ENCODE results near the gene PHGDH. TPM values are rescaled to one million over a fixed set of nuclear protein-coding genes. Genes with fewer than 3 reads are reported as not detected.

The PHGDH gene
- total and polyA plus RNA-seq, 2 experiments from 2014 or later = 257 to 298 TPM

DNA sequence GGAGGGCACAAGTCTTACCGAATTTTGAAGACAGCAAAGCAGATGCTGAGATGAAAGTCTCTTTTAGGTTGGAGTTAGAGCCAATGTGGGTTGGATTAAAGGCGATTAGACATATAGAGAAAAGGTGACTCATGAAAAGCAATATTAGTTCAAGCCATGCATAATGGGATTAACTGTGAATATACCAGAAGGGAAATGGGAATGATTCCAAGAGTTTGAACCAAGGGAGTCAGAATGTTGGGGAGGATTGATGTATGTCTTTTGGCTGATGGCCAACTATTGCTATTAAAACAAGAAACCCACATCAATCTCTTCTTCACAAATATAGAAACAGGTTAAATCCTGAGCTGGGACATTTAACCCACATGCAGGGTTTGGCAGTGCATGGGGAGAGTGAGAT is 55.8 kb downstream of the PHGDH start:
- no peak overlapping the region for H3K4me3 ChIP-seq
- H3K79me2 ChIP-seq (ENCODE audit: insufficient read depth) = no peaks in the 10 kb centered on the region
- no peaks in the 10 kb centered on the region for H3K9me3 ChIP-seq (ENCODE audit: low read depth)
- no peaks in the 10 kb centered on the region for H3F3A ChIP-seq (ENCODE audit: insufficient read depth)
- H3K9me2 ChIP-seq (ENCODE audit: insufficient read depth) = no peaks in the 10 kb centered on the region
- H2AFZ ChIP-seq = no peak overlapping the region
- no peaks in the 10 kb centered on the region for H3K4me1 ChIP-seq (ENCODE audit: insufficient read depth)
- WGBS, 2 experiments (ENCODE audit: low coverage in 1 of 2, low lambda C conversion rate in 2 of 2, missing lambda C conversion rate in 2 of 2) = 54 to 55% methylated on average over 2 of the region's 2 CpGs
- H3K9ac ChIP-seq = no peak overlapping the region
- H3K27me3 ChIP-seq (replicated peaks; ENCODE audit: insufficient read depth) = no peaks in the 10 kb centered on the region
- no peaks in the 10 kb centered on the region for H3K36me3 ChIP-seq (ENCODE audit: low read depth)
- H4K20me1 ChIP-seq (ENCODE audit: insufficient read depth) = no peaks in the 10 kb centered on the region
- in situ Hi-C loops (cut with MboI) = no loop called here
- no peak for TF ChIP-seq EZH2 (IDR thresholded peaks at IDR 0.05; ENCODE audit: insufficient read depth, poor library complexity, severe bottlenecking)
- no peak for TF ChIP-seq EZH2phosphoT487 (IDR thresholded peaks at IDR 0.05; ENCODE audit: insufficient read depth, low read depth)
- peak; percentile 10 for DNase-seq
- H3K4me2 ChIP-seq (ENCODE audit: unreplicated experiment) = no peak overlapping the region
- no peak overlapping the region for H3K27ac ChIP-seq

DNA sequence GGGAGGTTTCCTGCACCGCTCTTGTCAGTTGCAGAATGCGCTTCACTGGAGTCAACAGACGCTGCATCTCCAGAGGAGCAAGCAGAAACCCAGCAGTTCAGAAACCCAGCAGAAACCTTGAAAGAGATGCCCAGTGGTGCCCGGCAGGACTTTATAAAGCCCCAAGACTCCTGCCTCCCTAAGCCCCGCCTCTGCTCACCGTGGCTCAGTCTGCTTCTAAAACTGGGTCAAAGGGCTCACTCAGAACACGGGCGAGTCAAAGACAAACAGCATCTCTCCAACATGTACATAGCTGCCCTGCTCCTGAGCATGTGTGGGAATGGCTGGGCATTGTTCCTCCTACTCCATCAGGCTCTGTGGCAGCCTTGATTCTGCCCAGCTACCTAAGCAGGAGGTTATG is 57.0 kb downstream of the PHGDH start, which contains the start of gene HMGCS2:
TSS of gene HMGCS2 (minus strand) at position 128 of the 400 bp plus-strand sequence. CDS start at position 67, 61 bp downstream.
- TF ChIP-seq EZH2phosphoT487 (IDR thresholded peaks at IDR 0.05; ENCODE audit: insufficient read depth, low read depth) = no peak
- H3K4me3 ChIP-seq = no peak within 1 kb of the TSS
- no peak within 1 kb of the TSS for H3K27ac ChIP-seq
- H3K9me3 ChIP-seq (ENCODE audit: low read depth) = no peaks in the 10 kb centered on the region
- H3K36me3 ChIP-seq (ENCODE audit: low read depth) = no peaks in the 10 kb centered on the region
- peaks cover 8% of the 10 kb centered on the region for H3K4me1 ChIP-seq (ENCODE audit: insufficient read depth)
- no peaks in the 10 kb centered on the region for H4K20me1 ChIP-seq (ENCODE audit: insufficient read depth)
- 0 out of 2 replicates have a peak, but pooled peaks cover 1% of the 10 kb centered on the region for H3F3A ChIP-seq (ENCODE audit: insufficient read depth)
- H3K4me2 ChIP-seq (ENCODE audit: unreplicated experiment) = no peak within 1 kb of the TSS
- no peak for DNase-seq
- no peaks in the 10 kb centered on the region for H3K9me2 ChIP-seq (ENCODE audit: insufficient read depth)
- no peaks in the 10 kb centered on the region for H3K27me3 ChIP-seq (replicated peaks; ENCODE audit: insufficient read depth)
- WGBS, 2 experiments (ENCODE audit: low coverage in 1 of 2, low lambda C conversion rate in 2 of 2, missing lambda C conversion rate in 2 of 2) = 66 to 74% methylated on average over 8 of the region's 8 CpGs
- H2AFZ ChIP-seq = no peak within 1 kb of the TSS
- in situ Hi-C loops (cut with MboI) = no loop called here
- no peaks in the 10 kb centered on the region for H3K79me2 ChIP-seq (ENCODE audit: insufficient read depth)
- H3K9ac ChIP-seq = no peak within 1 kb of the TSS

DNA sequence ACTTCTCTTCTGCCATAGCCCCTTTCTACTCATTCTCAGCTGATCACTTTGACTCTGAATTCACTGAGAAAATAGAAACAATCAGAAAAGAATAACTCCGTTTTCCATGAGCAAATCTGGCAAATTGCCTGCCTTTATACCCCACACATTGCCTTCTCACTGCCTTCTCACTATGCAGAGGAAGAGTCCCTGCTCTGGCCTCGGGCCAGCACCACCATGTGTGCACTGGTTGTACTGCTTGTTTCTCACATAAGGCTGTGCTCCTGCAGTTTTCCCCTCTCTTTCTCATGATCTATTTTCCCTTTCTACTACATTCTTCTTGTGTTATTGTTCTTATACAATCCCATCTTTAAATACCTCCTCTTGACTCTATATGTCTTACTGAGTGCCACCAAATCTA is 59.3 kb downstream of the PHGDH start:
- Histone ChIP-seq H3K4me1 (ENCODE audit: insufficient read depth) (peaks cover 15% of the 10 kb centered on the region), H3F3A (ENCODE audit: insufficient read depth) (0 out of 2 replicates have a peak, but pooled peaks cover 7% of the 10 kb centered on the region), H3K27me3 (replicated peaks; ENCODE audit: insufficient read depth) (no peaks in the 10 kb centered on the region), H3K9me3 (ENCODE audit: low read depth) (no peaks in the 10 kb centered on the region), H3K27ac (no peak overlapping the region), H3K4me3 (no peak overlapping the region), H3K79me2 (ENCODE audit: insufficient read depth) (no peaks in the 10 kb centered on the region), H3K9me2 (ENCODE audit: insufficient read depth) (no peaks in the 10 kb centered on the region), H4K20me1 (ENCODE audit: insufficient read depth) (no peaks in the 10 kb centered on the region), H3K9ac (no peak overlapping the region), H3K4me2 (ENCODE audit: unreplicated experiment) (no peak overlapping the region), H2AFZ (no peak overlapping the region), H3K36me3 (ENCODE audit: low read depth) (no peaks in the 10 kb centered on the region)
- WGBS, 2 experiments (ENCODE audit: low coverage in 1 of 2, low lambda C conversion rate in 2 of 2, missing lambda C conversion rate in 2 of 2) = 11 to 14% methylated on average over 2 of the region's 2 CpGs
- in situ Hi-C loops (cut with MboI) = no loop called here
- peak; percentile 13 for DNase-seq
- no peak for TF ChIP-seq EZH2 (IDR thresholded peaks at IDR 0.05; ENCODE audit: insufficient read depth, poor library complexity, severe bottlenecking)
- TF ChIP-seq EZH2phosphoT487 (IDR thresholded peaks at IDR 0.05; ENCODE audit: insufficient read depth, low read depth) = no peak

DNA sequence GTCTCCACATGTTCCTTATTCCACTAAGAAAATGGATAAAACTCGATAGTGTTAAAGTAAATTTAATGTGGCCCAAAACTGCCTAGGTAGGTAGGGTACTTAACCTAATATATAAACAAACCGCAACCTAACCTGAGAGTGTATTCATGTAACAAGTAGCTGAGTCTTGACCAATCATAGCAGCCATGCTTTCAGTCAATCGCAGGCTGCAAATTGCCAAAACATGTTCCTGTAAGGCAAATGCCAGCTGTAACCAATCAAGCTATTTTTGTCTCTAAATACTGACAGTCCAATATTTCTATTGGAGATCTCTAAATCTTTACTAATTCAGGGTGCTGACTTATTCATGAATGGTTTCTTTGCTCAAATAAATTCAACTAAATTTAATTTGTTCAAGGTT is 60.0 kb downstream of the PHGDH start:
- peaks cover 15% of the 10 kb centered on the region for H3K4me1 ChIP-seq (ENCODE audit: insufficient read depth)
- no peaks in the 10 kb centered on the region for H3K79me2 ChIP-seq (ENCODE audit: insufficient read depth)
- H3K4me2 ChIP-seq (ENCODE audit: unreplicated experiment) = no peak overlapping the region
- 49 to 55% methylated on average over 3 of the region's 3 CpGs for WGBS, 2 experiments (ENCODE audit: low coverage in 1 of 2, low lambda C conversion rate in 2 of 2, missing lambda C conversion rate in 2 of 2)
- no peaks in the 10 kb centered on the region for H3K27me3 ChIP-seq (replicated peaks; ENCODE audit: insufficient read depth)
- no peak for TF ChIP-seq EZH2phosphoT487 (IDR thresholded peaks at IDR 0.05; ENCODE audit: insufficient read depth, low read depth)
- no peak for TF ChIP-seq EZH2 (IDR thresholded peaks at IDR 0.05; ENCODE audit: insufficient read depth, poor library complexity, severe bottlenecking)
- 0 out of 2 replicates have a peak, but pooled peaks cover 7% of the 10 kb centered on the region for H3F3A ChIP-seq (ENCODE audit: insufficient read depth)
- no peak overlapping the region for H2AFZ ChIP-seq
- H3K9ac ChIP-seq = no peak overlapping the region
- H4K20me1 ChIP-seq (ENCODE audit: insufficient read depth) = no peaks in the 10 kb centered on the region
- H3K4me3 ChIP-seq = no peak overlapping the region
- no peak for DNase-seq
- H3K9me3 ChIP-seq (ENCODE audit: low read depth) = no peaks in the 10 kb centered on the region
- H3K9me2 ChIP-seq (ENCODE audit: insufficient read depth) = no peaks in the 10 kb centered on the region
- no peaks in the 10 kb centered on the region for H3K36me3 ChIP-seq (ENCODE audit: low read depth)
- H3K27ac ChIP-seq = no peak overlapping the region
- in situ Hi-C loops (cut with MboI) = no loop called here

DNA sequence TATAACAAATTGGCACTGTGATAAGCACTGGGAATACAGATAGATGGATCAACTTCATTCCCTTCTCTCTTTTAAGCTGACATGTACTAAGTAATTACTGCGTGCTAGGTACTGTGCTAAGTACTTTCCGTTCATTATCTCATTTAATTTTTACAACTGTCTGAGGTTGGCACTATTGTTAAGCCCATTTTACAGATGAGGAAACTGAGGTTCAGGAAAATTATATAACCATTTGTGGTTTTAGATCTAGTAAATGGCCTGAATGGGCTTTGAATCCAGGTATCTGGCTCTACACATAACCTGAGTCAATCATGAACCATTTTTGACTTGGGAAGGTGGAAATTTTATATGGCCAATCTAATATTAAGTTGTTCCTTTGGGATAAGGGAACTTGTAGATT is 60.6 kb downstream of the PHGDH start:
- H3K4me2 ChIP-seq (ENCODE audit: unreplicated experiment) = no peak overlapping the region
- no peak for DNase-seq
- no peaks in the 10 kb centered on the region for H3K9me2 ChIP-seq (ENCODE audit: insufficient read depth)
- in situ Hi-C loops (cut with MboI) = no loop called here
- TF ChIP-seq EZH2phosphoT487 (IDR thresholded peaks at IDR 0.05; ENCODE audit: insufficient read depth, low read depth) (no peak), EZH2 (IDR thresholded peaks at IDR 0.05; ENCODE audit: insufficient read depth, poor library complexity, severe bottlenecking) (no peak)
- H3K9me3 ChIP-seq (ENCODE audit: low read depth) = no peaks in the 10 kb centered on the region
- H3K4me1 ChIP-seq (ENCODE audit: insufficient read depth) = peaks cover 15% of the 10 kb centered on the region
- H3K79me2 ChIP-seq (ENCODE audit: insufficient read depth) = no peaks in the 10 kb centered on the region
- no peak overlapping the region for H3K9ac ChIP-seq
- no peaks in the 10 kb centered on the region for H4K20me1 ChIP-seq (ENCODE audit: insufficient read depth)
- no peak overlapping the region for H3K4me3 ChIP-seq
- no peak overlapping the region for H2AFZ ChIP-seq
- H3K36me3 ChIP-seq (ENCODE audit: low read depth) = no peaks in the 10 kb centered on the region
- 93% methylated on average over 2 of the region's 2 CpGs for WGBS, 2 experiments (ENCODE audit: low coverage in 1 of 2, low lambda C conversion rate in 2 of 2, missing lambda C conversion rate in 2 of 2)
- H3K27me3 ChIP-seq (replicated peaks; ENCODE audit: insufficient read depth) = no peaks in the 10 kb centered on the region
- 0 out of 2 replicates have a peak, but pooled peaks cover 7% of the 10 kb centered on the region for H3F3A ChIP-seq (ENCODE audit: insufficient read depth)
- H3K27ac ChIP-seq = no peak overlapping the region

Data from GM23248 (cell line).